Thyroid gland (tissue), 4 donors: ENCODE data around the gene KRT8. TPM values are rescaled to one million over a fixed set of nuclear protein-coding genes. Genes with fewer than 3 reads are reported as not detected.
A peak's percentile ranks its signal among the peaks of the same experiment; 100 is the strongest.

Experiments
- DNase-seq, 2 donors: peaks; one replicate each; pipeline ENCODE4 v3.0.0-alpha.2; 2019
- H3K27ac ChIP-seq, 3 donors: fragments of 200-600 bp; sonication (generic); 1 replicate in 2 of 3; 2 replicates in 1 of 3; pipeline ENCODE4 v1.5.1; 2016 to 2019; ENCODE audit warnings: mild to moderate bottlenecking in 1 of 3, moderate library complexity in 1 of 3
- H3K27me3 ChIP-seq: fragments of 200-600 bp; sonication (generic); one replicate; pipeline ENCODE4 v1.5.1; 2019
- H3K36me3 ChIP-seq, 2 donors: fragments of 200-600 bp; sonication (generic); one replicate each; pipeline ENCODE4 v1.5.1; 2016 to 2019
- H3K4me1 ChIP-seq, 2 donors: fragments of 200-600 bp; sonication (generic); one replicate each; pipeline ENCODE4 v1.5.1; 2017 to 2019
- H3K4me3 ChIP-seq, 3 donors: fragments of 200-600 bp; sonication (generic); replicated peaks in 1 of 3; 1 replicate in 2 of 3; 2 replicates in 1 of 3; pipeline ENCODE4 v1.5.1; 2016; ENCODE audit warnings: mild to moderate bottlenecking in 1 of 3
- H3K9me3 ChIP-seq: fragments of 200-600 bp; sonication (generic); one replicate; pipeline ENCODE4 v1.5.1; 2017
- POLR2A ChIP-seq, 2 donors: fragments of 450-650 bp; IDR thresholded peaks; one replicate each; pipeline ENCODE4 v1.6.1; 2017; ENCODE audit warnings: antibody characterized with exemption in 2 of 2, mild to moderate bottlenecking in 2 of 2, moderate library complexity in 1 of 2
- WGBS, 2 donors: methylation state at CpG; one replicate each; pipeline ENCODE4 v1.1.5; 2017; 5-methylcytosine and 5-hydroxymethylcytosine counted together
- intact Hi-C: fragments of 100-400 bp; cut with DNase I; formaldehyde crosslinking; loops from one replicate; pipeline ENCODE4 v1.15.1; 2023
- total RNA-seq, 4 donors: library from RNA; depleted of rRNA; stranded (reverse); fragments of >200 nt; gene quantifications; one replicate each; pipeline ENCODE4 v1.2.3, GENCODE V29; 2016
- TF ChIP-seq, protein P1 (sequence below), 6 experiments: fragments of 200-600 bp in 3 of 6; fragments of 450-650 bp in 3 of 6; sonication (generic) in 3 of 6; IDR thresholded peaks; one replicate each; pipeline ENCODE4 v1.5.1; 2016 to 2019; ENCODE audit warnings: antibody characterized with exemption in 6 of 6, mild to moderate bottlenecking in 2 of 6, inconsistent platforms in 1 of 6, moderate library complexity in 1 of 6

The KRT8 gene
- total RNA-seq, 4 donors from 2014 or later = 364 to 1,037 (median 698) TPM

GRCh38 chr12:52946797-52947547 lies 42.1 kb upstream of the KRT8 start:
- intact Hi-C loops = no loop called here
- Histone ChIP-seq H3K27me3 (no peaks in the 10 kb centered on the region), H3K4me1 (peaks cover 40 to 42% of the 10 kb centered on the region in 2 donors), H3K27ac (peak overlapping the region; percentile 49 to 94 (median 66)), H3K36me3 (peaks cover 13 to 14% of the 10 kb centered on the region in 2 donors), H3K9me3 (no peaks in the 10 kb centered on the region), H3K4me3 (no peak overlapping the region)
- peak; percentile 27 to 30 for DNase-seq
- TF ChIP-seq, protein P1, sequence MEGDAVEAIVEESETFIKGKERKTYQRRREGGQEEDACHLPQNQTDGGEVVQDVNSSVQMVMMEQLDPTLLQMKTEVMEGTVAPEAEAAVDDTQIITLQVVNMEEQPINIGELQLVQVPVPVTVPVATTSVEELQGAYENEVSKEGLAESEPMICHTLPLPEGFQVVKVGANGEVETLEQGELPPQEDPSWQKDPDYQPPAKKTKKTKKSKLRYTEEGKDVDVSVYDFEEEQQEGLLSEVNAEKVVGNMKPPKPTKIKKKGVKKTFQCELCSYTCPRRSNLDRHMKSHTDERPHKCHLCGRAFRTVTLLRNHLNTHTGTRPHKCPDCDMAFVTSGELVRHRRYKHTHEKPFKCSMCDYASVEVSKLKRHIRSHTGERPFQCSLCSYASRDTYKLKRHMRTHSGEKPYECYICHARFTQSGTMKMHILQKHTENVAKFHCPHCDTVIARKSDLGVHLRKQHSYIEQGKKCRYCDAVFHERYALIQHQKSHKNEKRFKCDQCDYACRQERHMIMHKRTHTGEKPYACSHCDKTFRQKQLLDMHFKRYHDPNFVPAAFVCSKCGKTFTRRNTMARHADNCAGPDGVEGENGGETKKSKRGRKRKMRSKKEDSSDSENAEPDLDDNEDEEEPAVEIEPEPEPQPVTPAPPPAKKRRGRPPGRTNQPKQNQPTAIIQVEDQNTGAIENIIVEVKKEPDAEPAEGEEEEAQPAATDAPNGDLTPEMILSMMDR (IDR thresholded peaks at IDR 0.05) = no peak
- TF ChIP-seq POLR2A (IDR thresholded peaks at IDR 0.05) = no peak
- 74 to 75% methylated on average over 10 of the region's 10 CpGs for whole genome bisulfite sequencing, 2 donors

DNA sequence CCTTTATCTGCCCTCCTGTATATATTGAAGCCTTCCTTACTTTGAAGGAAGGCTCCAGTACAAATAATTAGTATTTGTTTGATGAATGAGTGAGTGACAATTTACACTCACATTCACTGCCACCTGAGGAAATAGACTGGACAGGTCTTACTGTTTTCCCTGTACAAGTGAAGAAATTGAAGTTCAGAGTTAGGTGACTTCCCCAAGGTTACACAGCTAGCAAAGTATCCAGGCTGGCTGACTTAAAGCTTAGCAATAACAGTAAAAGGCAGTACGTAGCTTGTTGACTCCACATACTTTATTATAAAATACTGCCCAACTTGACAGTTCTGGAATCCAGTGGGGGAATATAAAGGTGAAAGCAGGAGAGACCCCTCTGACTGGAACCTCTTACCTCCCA lies 41.5 kb upstream of the KRT8 start:
- H3K4me1 ChIP-seq = peaks cover 34 to 36% of the 10 kb centered on the region in 2 donors
- intact Hi-C loops = no loop called here
- H3K27me3 ChIP-seq = no peaks in the 10 kb centered on the region
- H3K36me3 ChIP-seq = peaks cover 7 to 8% of the 10 kb centered on the region in 2 donors
- peak overlapping the region; percentile 49 to 94 (median 66) for H3K27ac ChIP-seq
- WGBS, 2 donors = 0 to 37% methylated on average over 1 of the region's 1 CpG
- TF ChIP-seq, protein P1 (IDR thresholded peaks at IDR 0.05) = no peak
- no peak for TF ChIP-seq POLR2A (IDR thresholded peaks at IDR 0.05)
- no peaks in the 10 kb centered on the region for H3K9me3 ChIP-seq
- no peak for DNase-seq
- H3K4me3 ChIP-seq = no peak overlapping the region

DNA sequence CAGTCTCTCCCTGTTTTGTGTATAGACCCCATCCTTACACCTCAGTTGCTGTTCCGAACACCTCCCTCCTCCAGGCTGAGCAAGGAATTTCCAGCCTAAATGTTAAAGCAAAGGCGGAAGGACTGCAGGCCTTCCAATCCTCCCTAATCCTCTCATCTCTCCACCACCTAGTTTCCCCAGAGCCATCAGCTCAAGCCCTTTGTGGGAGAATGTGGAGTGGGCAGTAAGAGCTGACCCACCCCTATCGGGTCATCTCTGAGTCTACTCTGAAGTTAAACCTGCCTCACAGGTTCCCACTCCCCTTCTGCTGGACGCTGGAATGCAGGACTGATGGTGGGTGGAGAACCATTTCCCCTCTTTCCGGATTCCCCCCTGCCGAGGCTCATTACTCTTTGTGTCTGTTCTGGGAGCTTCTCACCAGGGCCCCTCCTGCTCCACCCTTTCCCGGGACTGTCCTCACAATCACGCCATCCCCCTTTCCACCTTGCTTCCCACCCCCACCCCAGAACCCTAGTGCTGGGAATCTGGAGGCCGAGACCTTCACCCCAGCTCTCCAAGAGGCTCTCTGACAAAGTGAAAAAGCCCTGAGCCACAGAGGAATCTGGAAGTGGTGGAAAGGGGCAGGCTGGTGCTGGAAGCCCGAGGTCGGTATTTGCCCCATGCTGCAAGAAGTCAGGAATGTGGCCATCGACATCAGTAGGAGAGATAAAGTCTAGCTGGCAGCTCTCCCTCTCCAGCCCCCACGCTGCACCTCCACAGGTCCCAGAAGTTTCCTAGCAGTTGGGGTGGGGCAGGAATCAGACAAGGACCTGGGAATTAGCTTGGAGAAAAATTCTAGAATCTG lies 40.7 kb upstream of the KRT8 start:
- Histone ChIP-seq H3K4me3 (no peak overlapping the region), H3K27ac (peak overlapping the region; percentile 49 to 94 (median 66)), H3K9me3 (no peaks in the 10 kb centered on the region), H3K27me3 (no peaks in the 10 kb centered on the region), H3K4me1 (peaks cover 27 to 29% of the 10 kb centered on the region in 2 donors), H3K36me3 (peaks cover 0 to 2% of the 10 kb centered on the region in 2 donors)
- DNase-seq = peak; percentile 64 to 65
- TF ChIP-seq POLR2A (IDR thresholded peaks at IDR 0.05) = peak in 1 of 2 donors; percentile 30
- TF ChIP-seq, protein P1 (IDR thresholded peaks at IDR 0.05) = no peak
- intact Hi-C loops = no loop called here
- 42 to 47% methylated on average over 10 to 13 of the region's 13 CpGs for WGBS, 2 donors

DNA sequence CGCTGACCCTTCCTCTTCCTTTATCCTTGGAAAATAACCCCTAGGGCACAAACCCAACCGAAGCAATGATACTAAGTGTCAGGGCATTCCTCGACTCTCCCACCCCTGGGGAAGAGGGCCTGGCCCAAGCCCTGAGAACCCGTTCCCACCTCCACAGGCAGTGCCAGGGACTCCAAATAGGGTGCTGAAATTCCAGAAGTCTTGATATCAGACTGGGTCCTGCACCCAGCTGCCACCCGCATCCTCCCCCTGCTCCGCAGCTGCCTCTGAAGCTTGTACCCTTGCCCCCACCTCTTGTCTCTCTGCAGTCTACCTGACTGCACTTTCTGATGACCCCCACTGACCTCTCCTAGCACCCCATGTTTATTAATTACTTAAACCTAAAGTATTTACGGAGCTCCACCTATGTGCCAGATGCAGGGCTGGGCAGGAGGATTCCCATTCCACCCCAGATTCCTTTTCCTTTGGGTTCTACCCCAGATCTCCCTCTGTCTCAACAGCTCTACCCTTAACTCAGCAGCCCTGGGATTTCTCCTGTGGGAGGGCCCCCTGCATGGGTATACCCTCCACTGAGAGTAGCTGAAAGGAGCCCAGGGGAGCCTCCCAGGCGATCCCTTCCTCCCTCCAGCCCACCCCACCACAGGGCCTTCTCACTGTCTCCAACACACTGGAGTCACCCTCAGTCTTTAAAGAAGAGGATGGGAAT lies 40.0 kb upstream of the KRT8 start:
- Histone ChIP-seq H3K27me3 (no peaks in the 10 kb centered on the region), H3K9me3 (no peaks in the 10 kb centered on the region), H3K27ac (peak overlapping the region in 2 of 3 donors; percentile 66 to 94), H3K36me3 (no peaks in the 10 kb centered on the region), H3K4me3 (no peak overlapping the region), H3K4me1 (peaks cover 20 to 24% of the 10 kb centered on the region in 2 donors)
- TF ChIP-seq POLR2A (IDR thresholded peaks at IDR 0.05) = no peak
- TF ChIP-seq, protein P1 (IDR thresholded peaks at IDR 0.05) = no peak
- WGBS, 2 donors = 86 to 92% methylated on average over 8 of the region's 8 CpGs
- intact Hi-C loops = no loop called here
- DNase-seq = no peak
